ENCODE results near the gene TDO2.

GRCh38 chr4:155948541-155948940 is 45.0 kb downstream of the TDO2 start:
- TF ChIP-seq CTCF (conservative IDR thresholded peaks at IDR 0.05) (no peak), ZFX (IDR thresholded peaks at IDR 0.05) (no peak)
